Measurements from ENCODE around the gene MARCHF10.

DNA sequence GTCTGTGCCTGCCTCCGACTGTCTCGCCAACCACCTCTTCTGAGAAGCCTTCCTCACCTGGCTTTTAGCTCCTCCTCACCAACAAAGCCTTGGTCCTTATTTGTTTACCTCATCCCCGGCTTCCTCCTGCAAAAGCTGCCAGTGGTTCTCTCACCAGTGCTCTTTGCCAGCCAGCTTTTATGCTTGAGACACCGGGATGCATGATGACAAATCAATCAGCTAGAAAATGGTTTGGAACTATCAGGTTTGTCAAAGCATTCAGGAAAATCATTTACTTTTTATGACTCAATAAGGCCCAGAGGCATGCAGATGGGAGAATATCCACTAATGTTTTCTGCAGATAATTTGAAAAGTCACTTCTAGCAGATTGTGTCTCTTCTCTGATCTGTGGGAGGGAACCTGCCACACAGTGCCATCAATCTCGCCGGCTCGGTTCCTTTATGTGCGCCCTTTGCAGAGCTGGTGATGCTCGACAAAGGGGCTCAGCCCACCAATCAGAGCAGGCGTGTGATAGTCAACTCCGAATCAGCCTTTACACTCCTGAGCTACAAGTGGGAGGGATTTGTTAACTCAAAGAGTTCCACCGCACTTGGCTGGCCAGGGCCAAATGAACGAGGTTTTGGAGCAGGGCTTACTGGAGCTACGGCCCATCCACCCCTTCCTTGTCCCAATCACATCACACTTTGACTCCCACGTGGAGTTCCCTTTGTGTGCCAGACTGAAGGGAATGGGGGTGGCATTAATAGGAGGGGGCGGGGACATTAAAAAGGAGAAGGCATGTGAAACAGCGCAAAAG is 94.8 kb downstream of the MARCHF10 start:
- TF ChIP-seq CTCF (IDR thresholded peaks at IDR 0.05) (no peak), POLR2A (IDR thresholded peaks at IDR 0.05) (no peak), POLR2AphosphoS5 (IDR thresholded peaks at IDR 0.05) (no peak), EP300 (IDR thresholded peaks at IDR 0.05; ENCODE audit: low read depth) (no peak)

All from transverse colon (tissue), 4 donors.